Right cardiac atrium (tissue), 5 donors: ENCODE results near the gene KISS1R. TPM values are rescaled to one million over a fixed set of nuclear protein-coding genes. Genes with fewer than 3 reads are reported as not detected.

Source experiments
- ATAC-seq, 2 donors: fragments of 200-7000 bp; cut with Tn5 transposase; one replicate each; pipeline versions ENCODE4 v1.8.0 to v1.9.1; 2020; ENCODE audit warnings: moderate library complexity in 2 of 2, mild to moderate bottlenecking in 1 of 2
- DNase-seq, 3 donors: peaks; one replicate each; pipeline ENCODE4 v3.0.0-alpha.2; 2020
- H3K27ac ChIP-seq: one replicate; pipeline ENCODE4 v1.5.1; 2013; ENCODE audit warnings: mild to moderate bottlenecking, low read length, control low read depth, moderate library complexity
- H3K27me3 ChIP-seq: one replicate; pipeline ENCODE4 v1.6.1; 2013; ENCODE audit not compliant: control insufficient read depth, insufficient read depth
- H3K4me1 ChIP-seq: one replicate; pipeline ENCODE4 v1.6.1; 2013; ENCODE audit warnings: low read length; ENCODE audit not compliant: control insufficient read depth, insufficient read depth
- H3K4me3 ChIP-seq: one replicate; pipeline ENCODE4 v1.5.1; 2013; ENCODE audit warnings: low read length, control low read depth
- H3K9me3 ChIP-seq: one replicate; pipeline ENCODE4 v1.6.1; 2013; ENCODE audit warnings: low read length; ENCODE audit not compliant: control insufficient read depth
- WGBS: extraction: QIAGEN DNeasy Blood & Tissue Kit; methylation state at CpG from one replicate; pipeline ENCODE4 v1.1.7; 2013; 5-methylcytosine and 5-hydroxymethylcytosine counted together
- intact Hi-C, 4 donors: fragments of 100-400 bp; cut with DNase I; formaldehyde crosslinking; loops; one replicate each; pipeline versions ENCODE4 v1.11.0 to v1.14.0; 2022 to 2023
- long read RNA-seq, 4 donors: library from polyadenylated mRNA; unstranded; transcript quantifications; one replicate each; pipeline ENCODE4 v2.0.0, GENCODE V29; 2020 to 2021
- polyA plus RNA-seq: library from polyadenylated mRNA; stranded (reverse); fragments of 200-250 nt; gene quantifications from one replicate; pipeline ENCODE4 v1.2.3, GENCODE V29; 2013
- total RNA-seq, 4 donors: library from RNA; stranded (reverse); fragmentation: NEBNext Ultra II Directional; extraction: Animal tissue kit (Norgen Biotek cat#: 25700); gene quantifications; one replicate each; pipeline ENCODE4 v1.2.1, GENCODE V29; 2021
- donor health status: healthy with polysubstance abuse.
- donor health status: DM: no; HTN: yes; CAD: no.
- donor health status: DM: no; HTN: no; CAD: no.
- donor health status: DM: no; HTN: yes; CAD: no; lungs with severe emphysema.
- donor health status: DM: yes; HTN: yes; CAD: no.

Gene KISS1R
- total RNA-seq (not detected), polyA plus RNA-seq (not detected)
- long read RNA-seq, donor 1, result 0 reads
- long read RNA-seq, donor 2, result 0 reads
- long read RNA-seq, donor 3, result 0 reads
- long read RNA-seq, donor 4, result 0 reads

- ATAC-seq (no peak), DNase-seq (peak in 1 of 3 donors; percentile 57)
- Histone ChIP-seq H3K9me3 (no peaks in the 10 kb centered on the region), H3K4me3 (peak within 1 kb of the TSS; percentile 20), H3K4me1 (peaks cover 2% of the 10 kb centered on the region), H3K27ac (no peak within 1 kb of the TSS), H3K27me3 (no peaks in the 10 kb centered on the region)
- intact Hi-C loops, result loop anchor here in 3 of 4 donors (5.0 to 10.0 kb wide), 2 partner anchors 53 to 60 kb away; partner anchors contain the start of gene CFD (in 1 of the 3)
- under 1% methylated on average over 87 of the region's 87 CpGs for WGBS
Measured at GRCh38 chr19:917323-918151, at the start of gene KISS1R. KISS1R (plus strand) TSS chr19:917333; CDS start chr19:917503, 170 bp downstream.

GRCh38 chr19:867855-868457 is 49.2 kb upstream of the KISS1R start:
- intact Hi-C loops, result loop anchor here in 2 of 4 donors (10.0 kb wide), 1 partner anchor 47 kb away; the partner anchor contains the start of genes KISS1R (in 2 of the 2) and R3HDM4 (in 2 of the 2)
- peak in 1 of 3 donors; percentile 61 for DNase-seq
- ATAC-seq, result no peak
- WGBS, result 92% methylated on average over 39 of the region's 39 CpGs
- Histone ChIP-seq H3K4me3 (no peak overlapping the region), H3K4me1 (no peaks in the 10 kb centered on the region), H3K27me3 (no peaks in the 10 kb centered on the region), H3K27ac (no peak overlapping the region), H3K9me3 (no peaks in the 10 kb centered on the region)

GRCh38 chr19:868458-869244 is 48.5 kb upstream of the KISS1R start:
- Histone ChIP-seq H3K27me3 (no peaks in the 10 kb centered on the region), H3K27ac (no peak overlapping the region), H3K9me3 (no peaks in the 10 kb centered on the region), H3K4me1 (no peaks in the 10 kb centered on the region), H3K4me3 (no peak overlapping the region)
- ATAC-seq (peak; percentile 0 to 1), DNase-seq (peak in 1 of 3 donors; percentile 65)
- intact Hi-C loops, result loop anchor here in 2 of 4 donors (10.0 kb wide), 1 partner anchor 46 kb away; the partner anchor contains the start of genes KISS1R (in 2 of the 2) and R3HDM4 (in 2 of the 2)
- WGBS, result 92% methylated on average over 34 of the region's 34 CpGs

- no peak overlapping the region for H3K27ac ChIP-seq
- no peaks in the 10 kb centered on the region for H3K4me1 ChIP-seq
- no peaks in the 10 kb centered on the region for H3K27me3 ChIP-seq
- H3K9me3 ChIP-seq, result no peaks in the 10 kb centered on the region
- H3K4me3 ChIP-seq, result no peak overlapping the region
- 67% methylated on average over 29 of the region's 29 CpGs for WGBS
- intact Hi-C loops, result loop anchor here in 2 of 4 donors (10.0 kb wide), 1 partner anchor 45 kb away; the partner anchor contains the start of genes KISS1R (in 2 of the 2) and R3HDM4 (in 2 of the 2)
- peak; percentile 83 to 89 (median 87) for DNase-seq
- peak; percentile 39 to 53 for ATAC-seq
Measured at GRCh38 chr19:869245-870177, 47.6 kb upstream of the KISS1R start.

GRCh38 chr19:870314-870713 is 46.8 kb upstream of the KISS1R start:
- Histone ChIP-seq H3K9me3 (no peaks in the 10 kb centered on the region), H3K27me3 (no peaks in the 10 kb centered on the region), H3K27ac (no peak overlapping the region), H3K4me3 (no peak overlapping the region), H3K4me1 (no peaks in the 10 kb centered on the region)
- DNase-seq, result no peak
- no peak for ATAC-seq
- intact Hi-C loops, result no loop called here
- 92% methylated on average over 8 of the region's 8 CpGs for WGBS

GRCh38 chr19:870963-871401 is 46.2 kb upstream of the KISS1R start:
- ATAC-seq (peak; percentile 4 to 7), DNase-seq (peak; percentile 77 to 93 (median 89))
- Histone ChIP-seq H3K27me3 (no peaks in the 10 kb centered on the region), H3K4me3 (no peak overlapping the region), H3K9me3 (no peaks in the 10 kb centered on the region), H3K27ac (no peak overlapping the region), H3K4me1 (no peaks in the 10 kb centered on the region)
- intact Hi-C loops, result no loop called here
- WGBS, result 67% methylated on average over 28 of the region's 28 CpGs

- H3K27me3 ChIP-seq, result no peaks in the 10 kb centered on the region
- ATAC-seq (no peak), DNase-seq (peak in 1 of 3 donors; percentile 69)
- no peaks in the 10 kb centered on the region for H3K9me3 ChIP-seq
- no peaks in the 10 kb centered on the region for H3K4me1 ChIP-seq
- WGBS, result 91% methylated on average over 23 of the region's 33 CpGs
- no peak overlapping the region for H3K4me3 ChIP-seq
- intact Hi-C loops, result loop anchor here in 1 of 4 donors (2.0 kb wide), 1 partner anchor 43 kb away; no protein-coding TSS in a partner anchor
- H3K27ac ChIP-seq, result no peak overlapping the region
Measured at GRCh38 chr19:871446-872265, 45.5 kb upstream of the KISS1R start.

- 80% methylated on average over 27 of the region's 27 CpGs for WGBS
- peak; percentile 41 for ATAC-seq
- peak; percentile 69 to 91 (median 81) for DNase-seq
- H3K4me1 ChIP-seq, result no peaks in the 10 kb centered on the region
- no peak overlapping the region for H3K27ac ChIP-seq
- H3K4me3 ChIP-seq, result no peak overlapping the region
- H3K27me3 ChIP-seq, result no peaks in the 10 kb centered on the region
- H3K9me3 ChIP-seq, result no peaks in the 10 kb centered on the region
- intact Hi-C loops, result loop anchor here in 1 of 4 donors (2.0 kb wide), 1 partner anchor 42 kb away; no protein-coding TSS in a partner anchor
Measured at GRCh38 chr19:872266-872951, 44.7 kb upstream of the KISS1R start.
